ENCODE data around the gene MYO1F.

Gene MYO1F

GRCh38 chr19:8489561-8490394, 87.5 kb downstream of the MYO1F start:
- DNase-seq = no peak

- DNase-seq = no peak
Observed at GRCh38 chr19:8488365-8488764, 88.9 kb downstream of the MYO1F start.

DNA sequence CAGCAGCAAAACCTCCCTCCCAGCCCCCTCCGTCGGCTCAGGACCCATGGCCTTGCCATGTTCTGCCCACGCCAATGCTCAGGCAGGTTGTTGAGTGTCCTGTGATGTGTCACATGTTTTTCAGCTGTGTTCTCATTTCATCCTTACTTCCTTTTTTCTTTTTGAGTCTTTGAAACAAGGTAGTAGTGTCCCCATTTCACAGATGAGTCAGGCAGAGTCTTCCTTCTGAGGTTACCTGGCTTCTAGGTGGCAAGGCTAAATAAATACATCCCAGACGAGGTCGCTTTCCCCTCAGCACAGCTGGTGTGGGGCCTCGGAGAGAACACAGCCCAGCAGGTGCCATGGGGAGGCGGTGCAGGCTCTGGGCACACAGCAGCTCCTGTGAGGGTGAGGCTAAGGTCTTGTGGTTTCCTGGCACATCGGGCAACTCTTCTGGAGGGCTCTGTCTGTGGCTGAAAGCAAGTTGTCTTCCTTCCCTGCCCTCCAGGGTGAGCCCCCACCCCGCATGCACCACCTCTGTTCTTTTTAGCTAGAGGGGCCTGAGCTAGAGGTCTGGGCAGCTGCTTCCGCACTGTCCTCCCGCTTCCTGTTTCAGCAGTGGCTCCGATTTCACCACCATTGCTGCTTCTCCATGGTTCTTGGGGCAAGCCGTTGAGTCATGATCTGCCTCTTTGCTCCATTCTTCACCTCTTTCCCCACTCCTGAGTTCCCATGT, 89.9 kb downstream of the MYO1F start:
- no peak for DNase-seq

DNA sequence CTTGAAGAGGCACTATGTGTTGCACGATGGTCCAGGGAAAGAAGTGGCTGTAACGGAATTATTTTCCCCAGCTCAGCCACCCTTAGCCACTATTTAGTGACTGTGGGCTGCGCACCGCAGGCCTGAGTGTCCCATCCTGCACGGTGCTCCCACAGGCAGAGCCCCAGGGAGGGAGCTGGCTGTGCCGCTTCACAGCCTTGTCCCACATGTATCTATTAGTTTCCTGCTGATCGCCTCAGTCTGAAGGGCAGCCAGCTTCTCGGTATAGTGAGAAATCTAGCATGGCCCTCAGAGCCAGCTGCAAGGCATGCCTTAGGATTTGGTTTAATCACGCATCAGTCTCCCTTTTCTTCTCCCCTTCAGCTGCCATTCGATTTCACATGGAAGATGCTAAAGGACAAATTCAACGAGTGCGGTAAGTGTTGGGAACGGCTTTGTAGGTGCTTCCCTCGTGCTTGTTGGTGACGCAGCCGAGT, 90.5 kb downstream of the MYO1F start:
- DNase-seq = no peak

GRCh38 chr19:8485561-8486371, 91.5 kb downstream of the MYO1F start:
- no peak for DNase-seq

- DNase-seq = no peak
Observed at GRCh38 chr19:8484331-8484894, 92.8 kb downstream of the MYO1F start.

DNA sequence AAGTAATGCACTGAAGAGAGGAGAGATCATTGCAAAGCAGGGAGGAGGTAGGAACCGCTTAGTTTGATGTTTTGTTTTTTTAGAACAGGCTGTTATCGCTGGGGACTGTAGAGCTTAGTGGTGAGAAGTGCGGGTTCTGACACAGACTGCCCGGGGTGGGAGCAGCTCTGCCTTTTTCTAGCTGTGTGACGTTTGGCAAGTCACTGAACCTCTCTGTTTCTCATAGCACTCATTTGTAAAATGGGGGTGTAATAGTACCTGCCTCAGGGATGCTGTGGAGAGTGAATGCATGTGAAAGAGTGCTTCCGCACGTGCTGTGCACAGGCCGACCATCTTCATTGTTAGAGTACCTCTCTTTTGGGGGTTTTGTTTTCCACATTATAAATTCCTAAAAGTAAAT, 94.1 kb downstream of the MYO1F start:
- no peak for DNase-seq

DNA sequence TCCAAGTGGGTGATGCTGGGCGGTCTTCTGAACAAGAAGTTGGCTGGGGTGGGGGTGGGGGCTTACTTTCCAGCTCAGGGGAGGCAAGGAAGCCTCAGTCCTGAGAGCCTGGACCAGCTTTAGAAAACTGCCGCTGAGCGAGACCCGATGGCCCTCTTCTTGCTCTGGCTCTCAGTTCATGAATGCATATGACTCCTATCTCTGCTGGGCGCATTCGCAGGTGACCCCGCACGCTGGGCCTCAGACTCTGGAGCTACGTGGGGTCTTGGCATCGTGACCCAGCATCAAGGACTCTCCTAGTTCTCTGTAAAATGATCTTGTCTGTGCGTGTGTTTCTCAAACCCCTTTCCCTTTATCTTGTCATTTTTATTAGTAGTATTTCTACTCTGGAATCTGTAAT, 94.5 kb downstream of the MYO1F start:
- no peak for DNase-seq

- no peak for DNase-seq
Observed at GRCh38 chr19:8481616-8482015, 95.6 kb downstream of the MYO1F start.

GRCh38 chr19:8481201-8481600, 96.0 kb downstream of the MYO1F start:
- DNase-seq = no peak

DNA sequence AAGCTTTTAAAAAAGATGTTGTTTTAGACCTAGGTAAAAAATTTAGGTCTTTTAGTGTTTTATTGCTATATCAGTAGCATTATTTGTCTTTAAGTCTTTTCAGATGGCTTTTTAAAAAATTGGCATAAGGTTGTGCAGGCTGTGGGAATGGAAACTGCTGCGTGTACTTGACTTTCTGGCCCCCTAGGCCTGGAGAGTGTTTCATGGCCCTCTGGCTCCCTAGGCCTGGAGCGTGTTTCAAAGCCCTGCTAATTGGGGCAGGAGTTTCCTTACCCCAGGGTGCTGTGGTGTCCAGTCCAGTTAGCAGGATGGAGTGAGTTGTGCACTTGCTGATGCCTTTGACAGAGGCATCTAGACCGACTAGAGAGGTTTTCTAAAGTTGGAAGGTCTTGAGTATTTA, 98.6 kb downstream of the MYO1F start:
- no peak for DNase-seq

- DNase-seq = no peak
Observed at GRCh38 chr19:8477889-8478288, 99.4 kb downstream of the MYO1F start.

DNA sequence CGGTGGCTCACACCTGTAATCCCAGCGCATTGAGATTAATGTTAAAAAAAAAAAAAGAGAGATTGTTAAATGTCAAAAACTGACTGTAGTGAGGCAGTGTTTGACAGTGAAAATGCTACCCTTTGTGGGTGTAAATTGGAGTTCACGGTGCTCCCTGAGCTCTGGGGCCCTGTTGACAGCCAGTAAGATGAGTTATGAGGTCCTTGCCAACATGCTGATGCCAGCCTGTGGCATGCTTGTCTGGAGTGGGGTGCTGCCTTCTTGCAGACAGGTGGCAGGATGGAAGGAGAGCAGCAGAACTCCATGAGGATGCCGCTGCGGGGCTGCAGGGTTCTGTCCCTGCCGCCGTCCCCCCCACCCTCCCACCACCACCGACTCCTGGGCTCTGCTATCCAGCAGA, 100.7 kb downstream of the MYO1F start:
- no peak for DNase-seq

DNA sequence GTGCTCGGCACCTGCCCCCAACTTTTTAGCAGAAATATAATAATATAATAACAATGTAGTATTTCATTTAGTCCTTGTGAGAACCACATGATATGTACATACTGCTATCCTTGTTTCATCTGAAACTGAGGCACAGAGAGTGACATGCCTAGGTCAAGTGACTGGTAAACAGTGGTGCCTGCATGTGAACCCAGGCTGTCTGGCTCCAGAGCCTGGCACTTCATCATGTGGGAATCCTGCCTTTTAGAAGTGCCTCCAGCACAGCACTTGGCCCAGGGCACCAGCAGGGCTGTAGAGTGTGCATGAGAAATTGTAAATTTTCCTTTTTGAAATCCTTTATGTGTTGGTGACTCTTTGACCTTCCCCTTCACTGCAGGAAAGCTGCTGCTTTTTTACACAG, 102.2 kb downstream of the MYO1F start:
- no peak for DNase-seq

- DNase-seq = no peak
Observed at GRCh38 chr19:8473648-8474476, 103.4 kb downstream of the MYO1F start.
